H1 (cell line): ENCODE results near the gene MGMT. TPM values are rescaled to one million over a fixed set of nuclear protein-coding genes. Genes with fewer than 3 reads are reported as not detected.

ENCODE experiments used
- CTCF ChIA-PET: fragments of 300-600 bp; sonication (Branson Sonifier 250); formaldehyde crosslinking; loops from one replicate; lab custom pipeline; 2021; ENCODE audit not compliant: partially characterized antibody; lab: Charles Lee
- POLR2A ChIA-PET: fragments of 300-600 bp; sonication (Branson Sonifier 250); formaldehyde crosslinking; loops from one replicate; lab custom pipeline; 2021; ENCODE audit warnings: inconsistent platforms; ENCODE audit not compliant: partially characterized antibody; lab: Charles Lee
- DNase-seq, 2 experiments: peaks; one replicate each; pipeline versions ENCODE4 v3.0.0 to v3.0.0-alpha.2; 2010 to 2022; ENCODE audit warnings: low spot score in 2 of 2, low read depth in 1 of 2, mixed read lengths in 1 of 2
- FAIRE-seq: peaks from 2 replicates; lab custom pipeline; 2011; peaks lifted over from hg19 to GRCh38; lab: Jason Lieb, UNC
- H2AFZ ChIP-seq: 2 replicates; pipeline ENCODE4 v1.8.1; 2012; ENCODE audit warnings: low read length, inconsistent platforms
- H2AK5ac ChIP-seq: 2 replicates; pipeline ENCODE4 v1.6.1; 2013; ENCODE audit warnings: low read depth, low read length
- H2BK120ac ChIP-seq: replicated peaks from 2 replicates; pipeline ENCODE3; 2013; ENCODE audit warnings: low read depth, low read length, inconsistent platforms
- H2BK12ac ChIP-seq: 2 replicates; pipeline ENCODE4 v1.6.1; 2013; ENCODE audit warnings: low read depth, low read length
- H2BK15ac ChIP-seq: 2 replicates; pipeline ENCODE4 v1.6.1; 2013; ENCODE audit warnings: low read length
- H2BK20ac ChIP-seq: 2 replicates; pipeline ENCODE4 v1.6.1; 2013; ENCODE audit warnings: low read length
- H2BK5ac ChIP-seq: 2 replicates; pipeline ENCODE4 v1.6.1; 2013; ENCODE audit warnings: low read depth, low read length
- H3K14ac ChIP-seq: 2 replicates; pipeline ENCODE4 v1.6.1; 2013; ENCODE audit warnings: inconsistent platforms; ENCODE audit not compliant: insufficient read length
- H3K18ac ChIP-seq: 2 replicates; pipeline ENCODE4 v1.6.1; 2013; ENCODE audit warnings: low read length; ENCODE audit errors: extremely low read depth
- H3K23ac ChIP-seq: 2 replicates; pipeline ENCODE4 v1.6.1; 2013; ENCODE audit warnings: inconsistent platforms; ENCODE audit not compliant: insufficient read length
- H3K23me2 ChIP-seq: 2 replicates; pipeline ENCODE4 v1.6.1; 2013; ENCODE audit warnings: low read depth, low read length
- H3K27ac ChIP-seq: 2 replicates; pipeline ENCODE4 v1.6.1; 2011; ENCODE audit warnings: low read depth, low read length, inconsistent platforms
- H3K27me3 ChIP-seq, 4 experiments: replicated peaks in 1 of 4; 1 replicate in 1 of 4; 2 replicates in 3 of 4; pipeline versions ENCODE4 v1.6.1 to v1.8.1; 2011 to 2013; ENCODE audit warnings: low read length in 3 of 4, mild to moderate bottlenecking in 3 of 4, inconsistent platforms in 2 of 4, mixed read lengths in 2 of 4, moderate library complexity in 1 of 4; ENCODE audit not compliant: control insufficient read depth in 3 of 4, insufficient read depth in 3 of 4; ENCODE audit errors: extremely low read depth in 1 of 4
- H3K36me3 ChIP-seq, 4 experiments: 2 replicates each; pipeline versions ENCODE4 v1.6.1 to v1.8.1; 2011 to 2013; ENCODE audit warnings: mild to moderate bottlenecking in 4 of 4, low read length in 3 of 4, moderate library complexity in 2 of 4, control low read depth in 1 of 4, inconsistent platforms in 1 of 4; ENCODE audit not compliant: insufficient read depth in 4 of 4, control insufficient read depth in 2 of 4
- H3K4ac ChIP-seq: replicated peaks from 2 replicates; pipeline ENCODE3; 2013; ENCODE audit warnings: low read length, low read depth, mixed read lengths, inconsistent platforms; ENCODE audit not compliant: insufficient read length
- H3K4me1 ChIP-seq, 4 experiments: replicated peaks in 1 of 4; 1 replicate in 1 of 4; 2 replicates in 3 of 4; pipeline versions ENCODE4 v1.6.1 to v1.8.1; 2011 to 2013; ENCODE audit warnings: low read length in 3 of 4, inconsistent platforms in 2 of 4, mixed read lengths in 1 of 4; ENCODE audit not compliant: insufficient read depth in 4 of 4, control insufficient read depth in 3 of 4
- H3K4me2 ChIP-seq, 2 experiments: 2 replicates each; pipeline versions ENCODE4 v1.6.1 to v1.8.1; 2011 to 2013; ENCODE audit warnings: low read depth in 2 of 2, low read length in 2 of 2, control low read depth in 1 of 2, inconsistent platforms in 1 of 2, mild to moderate bottlenecking in 1 of 2; ENCODE audit not compliant: insufficient read depth in 1 of 2
- H3K4me3 ChIP-seq, 4 experiments: fragments of 200-600, 300-600 bp in 1 of 4; sonication (generic), shearing (Covaris generic), sonication (Bioruptor Twin) in 1 of 4; 2 replicates each; pipeline versions ENCODE4 v1.5.1 to v1.8.1; 2011 to 2016; ENCODE audit warnings: low read length in 4 of 4, low read depth in 3 of 4, control low read depth in 2 of 4, inconsistent platforms in 2 of 4, mild to moderate bottlenecking in 2 of 4, mixed read lengths in 1 of 4, moderate library complexity in 1 of 4; ENCODE audit not compliant: insufficient read depth in 2 of 4; ENCODE audit errors: extremely low read depth in 1 of 4
- H3K56ac ChIP-seq: replicated peaks from 2 replicates; pipeline ENCODE3; 2013; ENCODE audit warnings: low read depth, mild to moderate bottlenecking, mixed read lengths, low read length, inconsistent platforms; ENCODE audit not compliant: insufficient read length
- H3K79me1 ChIP-seq: 2 replicates; pipeline ENCODE4 v1.6.1; 2013; ENCODE audit warnings: low read depth, low read length, control low read depth
- H3K79me2 ChIP-seq, 2 experiments: 2 replicates each; pipeline versions ENCODE4 v1.6.1 to v1.8.1; 2012 to 2013; ENCODE audit warnings: low read length in 2 of 2, mild to moderate bottlenecking in 2 of 2, inconsistent platforms in 1 of 2; ENCODE audit not compliant: insufficient read depth in 2 of 2, control insufficient read depth in 1 of 2
- H3K9ac ChIP-seq, 4 experiments: replicated peaks in 1 of 4; 1 replicate in 1 of 4; 2 replicates in 3 of 4; pipeline versions ENCODE4 v1.6.1 to v1.8.1; 2011 to 2013; ENCODE audit warnings: low read depth in 3 of 4, low read length in 3 of 4, control low read depth in 2 of 4, mild to moderate bottlenecking in 2 of 4, moderate library complexity in 2 of 4, inconsistent platforms in 1 of 4; ENCODE audit errors: extremely low read depth in 1 of 4
- H3K9me3 ChIP-seq, 2 experiments: 2 replicates each; pipeline versions ENCODE4 v1.6.1 to v1.8.1; 2012 to 2013; ENCODE audit warnings: mild to moderate bottlenecking in 2 of 2, moderate library complexity in 2 of 2, control low read depth in 1 of 2, inconsistent platforms in 1 of 2, low read depth in 1 of 2, low read length in 1 of 2, mixed read lengths in 1 of 2; ENCODE audit not compliant: insufficient read depth in 2 of 2
- H4K20me1 ChIP-seq, 2 experiments: replicated peaks in 1 of 2; 2 replicates each; pipeline versions ENCODE3 to v1.8.1; 2011 to 2013; ENCODE audit warnings: inconsistent platforms in 2 of 2, low read length in 2 of 2, mild to moderate bottlenecking in 1 of 2; ENCODE audit not compliant: insufficient read depth in 2 of 2, control insufficient read depth in 1 of 2
- H4K5ac ChIP-seq: 2 replicates; pipeline ENCODE4 v1.6.1; 2013; ENCODE audit warnings: low read length, low read depth, mixed read lengths, inconsistent platforms; ENCODE audit not compliant: insufficient read length
- H4K8ac ChIP-seq: 2 replicates; pipeline ENCODE4 v1.8.0; 2013; ENCODE audit warnings: mild to moderate bottlenecking, moderate library complexity, low read length, inconsistent platforms; ENCODE audit not compliant: insufficient read depth; ENCODE audit errors: extremely low read depth
- H4K91ac ChIP-seq: replicated peaks from 2 replicates; pipeline ENCODE3; 2013; ENCODE audit warnings: low read length, mixed read lengths, inconsistent platforms; ENCODE audit not compliant: insufficient read length
- CEBPB ChIP-seq: IDR thresholded peaks from 2 replicates; pipeline ENCODE4 v1.6.1; 2012; ENCODE audit warnings: low read depth, low read length
- CHD2 ChIP-seq: IDR thresholded peaks from 2 replicates; pipeline ENCODE4 v1.6.1; 2012; ENCODE audit warnings: low read length, improper control_type of control experiment
- HDAC2 ChIP-seq, 2 experiments: fragments of 300-600 bp in 1 of 2; sonication (generic) in 1 of 2; IDR thresholded peaks; 2 replicates each; pipeline ENCODE4 v1.6.1; 2011 to 2012; ENCODE audit warnings: low read depth in 2 of 2, low read length in 2 of 2, mild to moderate bottlenecking in 2 of 2, moderate library complexity in 2 of 2, borderline replicate concordance in 1 of 2, inconsistent platforms in 1 of 2
- KDM5A ChIP-seq: fragments of 200-600 bp; IDR thresholded peaks from 2 replicates; pipeline ENCODE4 v1.7.1; 2012; ENCODE audit warnings: mild to moderate bottlenecking, low read length, inconsistent platforms, mixed read lengths
- MAFK ChIP-seq: IDR thresholded peaks from 2 replicates; pipeline ENCODE4 v1.6.1; 2012; ENCODE audit warnings: low read depth, mild to moderate bottlenecking, improper control_type of control experiment, low read length
- PHF8 ChIP-seq: fragments of 200-600 bp; sonication (generic); conservative IDR thresholded peaks from 2 replicates; pipeline ENCODE4 v1.7.1; 2012; ENCODE audit warnings: low read depth, mild to moderate bottlenecking, inconsistent platforms, low read length, moderate library complexity
- RFX5 ChIP-seq: IDR thresholded peaks from 2 replicates; pipeline ENCODE4 v1.6.1; 2011; ENCODE audit warnings: low read depth, low read length, improper control_type of control experiment, borderline replicate concordance
- SIRT6 ChIP-seq: IDR thresholded peaks from one replicate; pipeline ENCODE4 v1.7.1; 2012; ENCODE audit warnings: low read length, inconsistent platforms
- SP2 ChIP-seq: IDR thresholded peaks from 2 replicates; pipeline ENCODE4 v1.6.1; 2012; ENCODE audit warnings: mild to moderate bottlenecking, low read length, inconsistent platforms
- WGBS, 2 experiments: shearing (Covaris generic) in 1 of 2; methylation state at CpG; one replicate each; pipeline versions ENCODE4 v1.1.6 to v1.1.7; 2013 to 2015; ENCODE audit warnings: low lambda C conversion rate in 2 of 2, mixed read lengths in 2 of 2, inconsistent platforms in 1 of 2, low coverage in 1 of 2, missing lambda C conversion rate in 1 of 2; ENCODE audit not compliant: insufficient replicate concordance in 2 of 2, insufficient coverage in 1 of 2, insufficient read length in 1 of 2; ENCODE audit errors: extremely low coverage in 1 of 2, missing lambda C conversion rate in 1 of 2; 5-methylcytosine and 5-hydroxymethylcytosine counted together
- polyA plus RNA-seq, 7 experiments: library from polyadenylated mRNA; depleted of rRNA in 3 of 7; stranded (reverse) in 5 of 7; unstranded in 2 of 7; fragments of >200 nt in 5 of 7; fragments of 200-250 nt in 2 of 7; gene quantifications; 1 replicate in 5 of 7; 2 replicates in 1 of 7; 4 replicates in 1 of 7; pipeline versions ENCODE4 v1.2.1 to v1.2.3, GENCODE V29; 2011 to 2013; ENCODE audit warnings: missing spikeins in 2 of 7, mixed read lengths in 2 of 7
- total RNA-seq: library from RNA; stranded (reverse); fragmentation: NEBNext Ultra II Directional; extraction: Animal tissue kit (Norgen Biotek cat#: 25700); gene quantifications from 2 replicates; pipeline ENCODE4 v1.2.1, GENCODE V29; 2021

Gene MGMT
- total and polyA plus RNA-seq, 2 of the 8 experiments (the other 6 are each of a cell fraction or from before 2014, with no cell fraction given): 9.9 to 10.7 TPM

- H2BK15ac ChIP-seq: no peak overlapping the region
- ChIA-PET CTCF (interaction anchor here (1.1 to 1.2 kb wide), 2 partner anchors 33 to 176 kb away, joined by 3 to 4 read pairs; no protein-coding TSS in a partner anchor), POLR2A (no interaction called here)
- no peak overlapping the region for H3K9ac ChIP-seq
- no peaks in the 10 kb centered on the region for H4K20me1 ChIP-seq
- no peak overlapping the region for H3K4ac ChIP-seq
- no peak overlapping the region for H2BK5ac ChIP-seq
- H2AFZ ChIP-seq: no peak overlapping the region
- no peak overlapping the region for H3K27ac ChIP-seq
- no peaks in the 10 kb centered on the region for H3K9me3 ChIP-seq
- no peaks in the 10 kb centered on the region for H3K79me1 ChIP-seq
- H2BK12ac ChIP-seq: no peak overlapping the region
- no peaks in the 10 kb centered on the region for H3K23me2 ChIP-seq
- H3K23ac ChIP-seq: no peak overlapping the region
- no peak overlapping the region for H2BK120ac ChIP-seq
- no peaks in the 10 kb centered on the region for H3K79me2 ChIP-seq
- no peak overlapping the region; the same call in 1 of the 2 replicates for H4K8ac ChIP-seq
- H3K36me3 ChIP-seq: no peaks in the 10 kb centered on the region
- WGBS, 2 experiments: 96% methylated on average over 9 of the region's 11 CpGs; no CpG with 5 or more reads in 1 of the 2 experiments
- no peak overlapping the region for H2BK20ac ChIP-seq
- no peak overlapping the region for H4K91ac ChIP-seq
- H3K4me3 ChIP-seq: no peak overlapping the region
- H3K27me3 ChIP-seq: no peaks in the 10 kb centered on the region; a peak in 1 of 7 replicates
- H3K4me1 ChIP-seq: peaks cover 0 to 5% (median 0%) of the 10 kb centered on the region in 4 experiments; a peak in 2 of 7 replicates
- H2AK5ac ChIP-seq: no peak overlapping the region
- DNase-seq (no peak), FAIRE-seq (no peak)
- H3K14ac ChIP-seq: no peak overlapping the region
- no peak overlapping the region for H3K18ac ChIP-seq
- no peak for TF ChIP-seq SIRT6
- no peak for TF ChIP-seq CHD2
- TF ChIP-seq HDAC2 (IDR thresholded peaks at IDR 0.05; ENCODE audit: borderline replicate concordance in 1 of 2, low read depth in 2 of 2, low read length in 2 of 2): no peak
- no peak for TF ChIP-seq CEBPB
- no peak for TF ChIP-seq KDM5A
- TF ChIP-seq PHF8: no peak
- TF ChIP-seq SP2: no peak
- TF ChIP-seq MAFK: no peak
- TF ChIP-seq RFX5: no peak
- H4K5ac ChIP-seq: no peak overlapping the region
- no peak overlapping the region for H3K4me2 ChIP-seq
- no peak overlapping the region for H3K56ac ChIP-seq
Measured at GRCh38 chr10:129693382-129693781, 226.3 kb downstream of the MGMT start.
